NCI-H2171 treated with DMSO at 0.1 percent for 48 hours (cell line): ENCODE data around the gene ENTR1.

ENCODE experiments used
- DNase-seq: peaks from one replicate; lab custom pipeline; 2025; lab: John Stamatoyannopoulos, UW

ENTR1 gene

GRCh38 chr9:136377341-136378169 lies 32.9 kb downstream of the ENTR1 start:
- DNase-seq = no peak

- no peak for DNase-seq
These were observed 34.0 kb downstream of the ENTR1 start for GRCh38 chr9:136376457-136376856.

- DNase-seq = no peak
These were observed 35.3 kb downstream of the ENTR1 start for GRCh38 chr9:136375096-136375495.

GRCh38 chr9:136374183-136374575 lies 36.2 kb downstream of the ENTR1 start:
- DNase-seq = no peak

- peak; percentile 67 for DNase-seq
These were observed 36.9 kb downstream of the ENTR1 start, which contains the start of gene CARD9 for GRCh38 chr9:136373300-136374182. TSS of gene CARD9 (minus strand) at chr9:136373669. CDS start at chr9:136372078, 1,591 bp downstream.

- DNase-seq = no peak
These were observed 37.7 kb downstream of the ENTR1 start for GRCh38 chr9:136372561-136373299.

GRCh38 chr9:136372006-136372405 lies 38.4 kb downstream of the ENTR1 start:
- DNase-seq = no peak

- DNase-seq = no peak
These were observed 38.9 kb downstream of the ENTR1 start for GRCh38 chr9:136371533-136371880.

GRCh38 chr9:136370687-136371532 lies 39.5 kb downstream of the ENTR1 start:
- no peak for DNase-seq

- no peak for DNase-seq
These were observed 40.4 kb downstream of the ENTR1 start for GRCh38 chr9:136370037-136370436.

- no peak for DNase-seq
These were observed 42.2 kb downstream of the ENTR1 start for GRCh38 chr9:136368190-136368589.

GRCh38 chr9:136367296-136368145 lies 42.9 kb downstream of the ENTR1 start:
- DNase-seq = no peak

- DNase-seq = no peak
These were observed 43.6 kb downstream of the ENTR1 start for GRCh38 chr9:136366826-136367225.

GRCh38 chr9:136365775-136366222 lies 44.6 kb downstream of the ENTR1 start:
- no peak for DNase-seq

GRCh38 chr9:136364942-136365774 lies 45.3 kb downstream of the ENTR1 start:
- DNase-seq = peak; percentile 42

- DNase-seq = no peak
These were observed 46.3 kb downstream of the ENTR1 start for GRCh38 chr9:136363949-136364748.

- peak; percentile 92 for DNase-seq
These were observed 47.1 kb downstream of the ENTR1 start, which contains the start of gene DNLZ for GRCh38 chr9:136363106-136363948. TSS of gene DNLZ (minus strand) at chr9:136363744. CDS start at chr9:136363714, 30 bp downstream.

GRCh38 chr9:136362450-136362784 lies 48.0 kb downstream of the ENTR1 start:
- DNase-seq = no peak
